IMR-90 (cell line): Measurements from ENCODE around the gene NKAIN2.

Source experiments
- BHLHE40 ChIP-seq: fragments of 150-350 bp; IDR thresholded peaks from 2 replicates; pipeline ENCODE4 v1.6.1; 2016; ENCODE audit warnings: mild to moderate bottlenecking, low read depth, low read length
- ELK1 ChIP-seq: fragments of 150-350 bp; IDR thresholded peaks from 2 replicates; pipeline ENCODE4 v1.6.1; 2016; ENCODE audit warnings: low read depth, mild to moderate bottlenecking, low read length, moderate library complexity, borderline replicate concordance
- FOS ChIP-seq: fragments of 150-350 bp; IDR thresholded peaks from 2 replicates; pipeline ENCODE4 v1.6.1; 2016; ENCODE audit warnings: low read depth, low read length
- MAZ ChIP-seq: IDR thresholded peaks from 2 replicates; pipeline ENCODE4 v1.6.1; 2012; ENCODE audit warnings: low read depth, mild to moderate bottlenecking, low read length, improper control_type of control experiment, moderate library complexity, borderline replicate concordance
- MXI1 ChIP-seq: IDR thresholded peaks from 2 replicates; pipeline ENCODE4 v1.6.1; 2012; ENCODE audit warnings: low read depth, mild to moderate bottlenecking, low read length, moderate library complexity, borderline replicate concordance
- NFE2L2 ChIP-seq: fragments of 150-350 bp; IDR thresholded peaks from 2 replicates; pipeline ENCODE4 v1.6.1; 2016; ENCODE audit warnings: low read depth, mild to moderate bottlenecking, low read length
- POLR2A ChIP-seq: IDR thresholded peaks from 2 replicates; pipeline ENCODE4 v1.6.1; 2012; ENCODE audit warnings: mild to moderate bottlenecking, low read depth, low read length
- RAD21 ChIP-seq: IDR thresholded peaks from 2 replicates; pipeline ENCODE4 v1.6.1; 2012; ENCODE audit warnings: low read length, improper control_type of control experiment
- RCOR1 ChIP-seq: IDR thresholded peaks from 2 replicates; pipeline ENCODE4 v1.6.1; 2012; ENCODE audit warnings: mild to moderate bottlenecking, low read length, improper control_type of control experiment; ENCODE audit not compliant: insufficient replicate concordance
- RFX5 ChIP-seq: IDR thresholded peaks from 2 replicates; pipeline ENCODE4 v1.8.0; 2012; ENCODE audit warnings: low read depth, mild to moderate bottlenecking, low read length, moderate library complexity
- SMC3 ChIP-seq: fragments of 150-350 bp; IDR thresholded peaks from 2 replicates; pipeline ENCODE4 v1.6.1; 2016; ENCODE audit warnings: low read depth, mild to moderate bottlenecking, antibody characterized with exemption, low read length, moderate library complexity
- TF ChIP-seq, protein P1 (sequence below): conservative IDR thresholded peaks from 2 replicates; pipeline ENCODE4 v1.5.1; 2012; ENCODE audit warnings: mild to moderate bottlenecking, low read depth, low read length, improper control_type of control experiment
- TF ChIP-seq, protein P2 (sequence below): fragments of 150-350 bp; IDR thresholded peaks from 2 replicates; pipeline ENCODE4 v1.6.1; 2017; ENCODE audit warnings: mild to moderate bottlenecking, antibody characterized with exemption, low read length, low read depth

DNA sequence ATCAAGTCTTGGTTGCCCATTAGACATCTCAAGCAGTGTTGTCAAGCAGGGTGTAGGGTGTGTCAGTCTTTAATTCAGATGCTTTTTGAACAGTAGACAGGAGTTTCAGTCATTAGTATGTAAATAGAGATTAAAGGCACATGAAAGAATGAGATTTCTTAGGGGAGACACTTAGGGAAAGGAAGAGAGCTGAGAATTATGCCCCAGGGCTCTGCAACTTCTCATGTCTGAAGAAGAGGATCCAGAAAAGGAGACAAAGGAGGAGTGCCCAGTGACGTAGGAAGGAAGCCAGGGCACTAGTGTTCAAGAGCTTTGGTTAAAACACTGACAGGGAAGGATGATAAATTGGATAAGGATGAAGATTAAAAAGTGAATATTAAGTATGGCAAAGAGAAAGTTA lies 569.7 kb downstream of the NKAIN2 start:
- TF ChIP-seq BHLHE40 (no peak), ELK1 (no peak), POLR2A (no peak), RAD21 (no peak), SMC3 (no peak), NFE2L2 (no peak), FOS (no peak), MXI1 (no peak), RCOR1 (no peak), MAZ (no peak), RFX5 (no peak)
- TF ChIP-seq, protein P1, sequence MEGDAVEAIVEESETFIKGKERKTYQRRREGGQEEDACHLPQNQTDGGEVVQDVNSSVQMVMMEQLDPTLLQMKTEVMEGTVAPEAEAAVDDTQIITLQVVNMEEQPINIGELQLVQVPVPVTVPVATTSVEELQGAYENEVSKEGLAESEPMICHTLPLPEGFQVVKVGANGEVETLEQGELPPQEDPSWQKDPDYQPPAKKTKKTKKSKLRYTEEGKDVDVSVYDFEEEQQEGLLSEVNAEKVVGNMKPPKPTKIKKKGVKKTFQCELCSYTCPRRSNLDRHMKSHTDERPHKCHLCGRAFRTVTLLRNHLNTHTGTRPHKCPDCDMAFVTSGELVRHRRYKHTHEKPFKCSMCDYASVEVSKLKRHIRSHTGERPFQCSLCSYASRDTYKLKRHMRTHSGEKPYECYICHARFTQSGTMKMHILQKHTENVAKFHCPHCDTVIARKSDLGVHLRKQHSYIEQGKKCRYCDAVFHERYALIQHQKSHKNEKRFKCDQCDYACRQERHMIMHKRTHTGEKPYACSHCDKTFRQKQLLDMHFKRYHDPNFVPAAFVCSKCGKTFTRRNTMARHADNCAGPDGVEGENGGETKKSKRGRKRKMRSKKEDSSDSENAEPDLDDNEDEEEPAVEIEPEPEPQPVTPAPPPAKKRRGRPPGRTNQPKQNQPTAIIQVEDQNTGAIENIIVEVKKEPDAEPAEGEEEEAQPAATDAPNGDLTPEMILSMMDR, result no peak
- TF ChIP-seq, protein P2, sequence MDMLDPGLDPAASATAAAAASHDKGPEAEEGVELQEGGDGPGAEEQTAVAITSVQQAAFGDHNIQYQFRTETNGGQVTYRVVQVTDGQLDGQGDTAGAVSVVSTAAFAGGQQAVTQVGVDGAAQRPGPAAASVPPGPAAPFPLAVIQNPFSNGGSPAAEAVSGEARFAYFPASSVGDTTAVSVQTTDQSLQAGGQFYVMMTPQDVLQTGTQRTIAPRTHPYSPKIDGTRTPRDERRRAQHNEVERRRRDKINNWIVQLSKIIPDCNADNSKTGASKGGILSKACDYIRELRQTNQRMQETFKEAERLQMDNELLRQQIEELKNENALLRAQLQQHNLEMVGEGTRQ, result no peak
